CD4-positive, alpha-beta T cell treated with Interleukin-6 for 4 hours (primary cell): ENCODE measurements around the gene PMS2.
"Not testable (repeated sequence)": the region's sequence is repeated elsewhere in the genome, so short reads cannot be mapped to it uniquely, and the experiment has no call there.

ENCODE experiments used
- DNase-seq: peaks from one replicate; pipeline ENCODE4 v3.0.0-alpha.2; 2020; ENCODE audit warnings: mixed read lengths

The PMS2 gene

GRCh38 chr7:6015917-6016652, 7.2 kb upstream of the PMS2 start:
- DNase-seq, result no peak

- no peak for DNase-seq
Measured at GRCh38 chr7:6012355-6013104, 3.7 kb upstream of the PMS2 start.

- no peak for DNase-seq
Measured at GRCh38 chr7:6011541-6011940, 2.7 kb upstream of the PMS2 start.

GRCh38 chr7:6010370-6010769, 1.5 kb upstream of the PMS2 start:
- not testable (repeated sequence) for DNase-seq

GRCh38 chr7:6007835-6008590, 836 bp downstream of the PMS2 start:
- not testable (repeated sequence) for DNase-seq

- no peak for DNase-seq
Measured at GRCh38 chr7:6007386-6007785, 1.5 kb downstream of the PMS2 start.

- peak; percentile 65 for DNase-seq
Measured at GRCh38 chr7:5997210-5997808, 11.5 kb downstream of the PMS2 start.

GRCh38 chr7:5987061-5987460, 21.8 kb downstream of the PMS2 start:
- not testable (repeated sequence) for DNase-seq

GRCh38 chr7:5979680-5980314, 29.1 kb downstream of the PMS2 start:
- DNase-seq, result not testable (repeated sequence)

GRCh38 chr7:5973580-5973979, 35.3 kb downstream of the PMS2 start:
- not testable (repeated sequence) for DNase-seq

GRCh38 chr7:5970347-5970911, 38.4 kb downstream of the PMS2 start, which contains the start of gene RSPH10B:
Gene RSPH10B (minus strand): TSS chr7:5970689. CDS start chr7:5967116, 3,573 bp downstream.
- DNase-seq, result not testable (repeated sequence)

- DNase-seq, result not testable (repeated sequence)
Measured at GRCh38 chr7:5963810-5964209, 45.0 kb downstream of the PMS2 start.

GRCh38 chr7:5963205-5963604, 45.6 kb downstream of the PMS2 start:
- DNase-seq, result not testable (repeated sequence)

- DNase-seq, result not testable (repeated sequence)
Measured at GRCh38 chr7:5934945-5935450, 73.9 kb downstream of the PMS2 start.

GRCh38 chr7:5931905-5932644, 76.8 kb downstream of the PMS2 start:
- not testable (repeated sequence) for DNase-seq

- DNase-seq, result not testable (repeated sequence)
Measured at GRCh38 chr7:5931250-5931649, 77.6 kb downstream of the PMS2 start.

GRCh38 chr7:5930290-5930689, 78.6 kb downstream of the PMS2 start:
- DNase-seq, result not testable (repeated sequence)

GRCh38 chr7:5926263-5926870, 82.5 kb downstream of the PMS2 start:
- not testable (repeated sequence) for DNase-seq

- not testable (repeated sequence) for DNase-seq
Measured at GRCh38 chr7:5924630-5925029, 84.2 kb downstream of the PMS2 start.

GRCh38 chr7:5924180-5924579, 84.7 kb downstream of the PMS2 start:
- DNase-seq, result not testable (repeated sequence)
